SK-N-SH (cell line): ENCODE data around the gene PDE10A. TPM values are rescaled to one million over a fixed set of nuclear protein-coding genes. Genes with fewer than 3 reads are reported as not detected.

Source experiments
- CTCF ChIA-PET: fragments of 300-600, 350-600 bp; formaldehyde crosslinking; extraction: SDS; loops from one replicate; lab custom pipeline; 2021; lab: Yijun Ruan, JAX
- POLR2A ChIA-PET: fragments of 350-600 bp; sonication (Branson Sonifier 250); formaldehyde crosslinking; extraction: SDS; loops from one replicate; lab custom pipeline; 2020; ENCODE audit warnings: antibody characterized with exemption, inconsistent platforms; lab: Yijun Ruan, JAX
- DNase-seq: peaks from one replicate; pipeline ENCODE4 v3.0.0; 2012
- H2AFZ ChIP-seq: fragments of 200-600 bp; sonication (generic); 2 replicates; pipeline ENCODE4 v1.8.1; 2016; ENCODE audit warnings: antibody characterized with exemption, mild to moderate bottlenecking, low read depth
- H3F3A ChIP-seq: fragments of 200-600 bp; sonication (generic); replicated peaks from 2 replicates; pipeline ENCODE3; 2016; ENCODE audit warnings: antibody characterized with exemption, mild to moderate bottlenecking; ENCODE audit not compliant: insufficient read depth
- H3K27ac ChIP-seq, 2 experiments: fragments of 200-500 bp in 1 of 2; fragments of 200-600 bp in 1 of 2; sonication (Bioruptor generic) in 1 of 2; sonication (generic), shearing (Covaris generic) in 1 of 2; 2 replicates each; pipeline versions ENCODE4 v1.5.1 to v1.6.1; 2014 to 2016; ENCODE audit warnings: low read depth in 2 of 2, inconsistent platforms in 1 of 2, low read length in 1 of 2, mild to moderate bottlenecking in 1 of 2, mixed read lengths in 1 of 2
- H3K27me3 ChIP-seq: fragments of 200-600 bp; sonication (generic), shearing (Covaris generic); 2 replicates; pipeline ENCODE4 v1.6.1; 2016; ENCODE audit warnings: mixed run types; ENCODE audit not compliant: insufficient read depth
- H3K36me3 ChIP-seq, 2 experiments: fragments of 200-500 bp in 1 of 2; fragments of 200-600 bp in 1 of 2; sonication (Bioruptor generic) in 1 of 2; sonication (generic) in 1 of 2; replicated peaks in 1 of 2; 2 replicates each; pipeline versions ENCODE3 to v1.5.1; 2014 to 2016; ENCODE audit warnings: low read length in 1 of 2, mild to moderate bottlenecking in 1 of 2; ENCODE audit not compliant: insufficient read depth in 2 of 2, control insufficient read depth in 1 of 2
- H3K4me1 ChIP-seq, 2 experiments: fragments of 200-500 bp in 1 of 2; fragments of 200-600 bp in 1 of 2; sonication (Bioruptor generic) in 1 of 2; sonication (generic), shearing (Covaris generic) in 1 of 2; 2 replicates each; pipeline versions ENCODE4 v1.5.1 to v1.6.1; 2014 to 2016; ENCODE audit warnings: low read depth in 1 of 2, low read length in 1 of 2, mixed run types in 1 of 2; ENCODE audit not compliant: insufficient read depth in 2 of 2, control insufficient read depth in 1 of 2
- H3K4me2 ChIP-seq: fragments of 200-600 bp; sonication (generic), shearing (Covaris generic); 2 replicates; pipeline ENCODE4 v1.6.1; 2017; ENCODE audit warnings: mixed run types
- H3K4me3 ChIP-seq, 2 experiments: fragments of 200-500 bp in 1 of 2; fragments of 200-600 bp in 1 of 2; sonication (Bioruptor generic) in 1 of 2; sonication (generic), shearing (Covaris generic) in 1 of 2; 2 replicates each; pipeline versions ENCODE4 v1.5.1 to v1.8.1; 2014 to 2016; ENCODE audit warnings: low read depth in 2 of 2, inconsistent platforms in 1 of 2, low read length in 1 of 2, mild to moderate bottlenecking in 1 of 2, mixed read lengths in 1 of 2, moderate library complexity in 1 of 2
- H3K79me2 ChIP-seq: fragments of 200-600 bp; sonication (generic); 2 replicates; pipeline ENCODE4 v1.8.1; 2017; ENCODE audit warnings: mild to moderate bottlenecking; ENCODE audit not compliant: insufficient read depth
- H3K9ac ChIP-seq: fragments of 200-600 bp; sonication (generic); 2 replicates; pipeline ENCODE4 v1.6.1; 2017; ENCODE audit warnings: mixed run types
- H3K9me2 ChIP-seq: fragments of 200-600 bp; sonication (generic); 2 replicates; pipeline ENCODE4 v1.6.1; 2017; ENCODE audit warnings: mixed run types
- H3K9me3 ChIP-seq: fragments of 200-600 bp; sonication (generic); 2 replicates; pipeline ENCODE4 v1.6.1; 2017; ENCODE audit warnings: mixed run types, mild to moderate bottlenecking, moderate library complexity
- H4K20me1 ChIP-seq: fragments of 200-600 bp; sonication (generic); 2 replicates; pipeline ENCODE4 v1.6.1; 2017; ENCODE audit warnings: mild to moderate bottlenecking, mixed run types; ENCODE audit not compliant: insufficient read depth
- CHD2 ChIP-seq: fragments of 150-350 bp; IDR thresholded peaks from 2 replicates; pipeline ENCODE4 v1.6.1; 2018; ENCODE audit warnings: low read length; ENCODE audit not compliant: partially characterized antibody
- CTCF ChIP-seq: fragments of 200-600 bp; sonication (generic); IDR thresholded peaks from 2 replicates; pipeline ENCODE4 v1.6.1; 2017; ENCODE audit warnings: antibody characterized with exemption, mild to moderate bottlenecking, moderate library complexity
- ELF1 ChIP-seq: IDR thresholded peaks from 2 replicates; pipeline ENCODE4 v1.4.0; 2012
- EP300 ChIP-seq, 2 experiments: IDR thresholded peaks; 2 replicates each; pipeline versions ENCODE4 v1.4.0 to v1.6.1; 2012; ENCODE audit warnings: borderline replicate concordance in 1 of 2, low read depth in 1 of 2, low read length in 1 of 2
- EZH2phosphoT487 ChIP-seq: fragments of 200-600 bp; sonication (generic); IDR thresholded peaks from 2 replicates; pipeline ENCODE4 v1.6.1; 2017; ENCODE audit warnings: low read depth, mixed run types, mild to moderate bottlenecking, antibody characterized with exemption, moderate library complexity, borderline replicate concordance
- FOXJ3 ChIP-seq: sonication (generic); formaldehyde crosslinking; IDR thresholded peaks from 2 replicates; pipeline ENCODE4 v1.5.1; 2020; ENCODE audit warnings: mild to moderate bottlenecking, missing genetic modification reagents
- FOXM1 ChIP-seq: IDR thresholded peaks from 2 replicates; pipeline ENCODE4 v1.4.0; 2012; ENCODE audit warnings: low read depth, mild to moderate bottlenecking
- GABPA ChIP-seq: IDR thresholded peaks from 2 replicates; pipeline ENCODE4 v1.4.0; 2012; ENCODE audit warnings: low read depth, mild to moderate bottlenecking
- GATA2 ChIP-seq: sonication (generic); formaldehyde crosslinking; IDR thresholded peaks from 2 replicates; pipeline ENCODE4 v1.5.0; 2020; ENCODE audit warnings: mild to moderate bottlenecking, missing genetic modification reagents
- JUND ChIP-seq: IDR thresholded peaks from 2 replicates; pipeline ENCODE4 v1.4.0; 2012
- MXI1 ChIP-seq: IDR thresholded peaks from 2 replicates; pipeline ENCODE4 v1.6.1; 2012; ENCODE audit warnings: mild to moderate bottlenecking, low read depth, low read length, improper control_type of control experiment
- NFIC ChIP-seq: IDR thresholded peaks from 2 replicates; pipeline ENCODE4 v1.4.0; 2012; ENCODE audit warnings: borderline replicate concordance
- NRF1 ChIP-seq: IDR thresholded peaks from 2 replicates; pipeline ENCODE4 v1.6.1; 2012; ENCODE audit warnings: low read depth, mild to moderate bottlenecking, low read length
- POLR2AphosphoS5 ChIP-seq: IDR thresholded peaks from 2 replicates; pipeline ENCODE4 v1.6.1; 2012; ENCODE audit warnings: low read depth, low read length
- RAD21 ChIP-seq: IDR thresholded peaks from 2 replicates; pipeline ENCODE4 v1.6.1; 2012; ENCODE audit warnings: mild to moderate bottlenecking, low read length
- RCOR1 ChIP-seq: fragments of 150-350 bp; IDR thresholded peaks from 2 replicates; pipeline ENCODE4 v1.6.1; 2017; ENCODE audit warnings: antibody characterized with exemption, low read length
- RXRA ChIP-seq: IDR thresholded peaks from 2 replicates; pipeline ENCODE4 v1.4.0; 2012; ENCODE audit warnings: low read depth, mild to moderate bottlenecking, borderline replicate concordance
- TCF12 ChIP-seq: IDR thresholded peaks from 2 replicates; pipeline ENCODE4 v1.4.0; 2012
- USF2 ChIP-seq: fragments of 150-350 bp; IDR thresholded peaks from 2 replicates; pipeline ENCODE4 v1.6.1; 2017; ENCODE audit warnings: antibody characterized with exemption, low read length, low read depth, borderline replicate concordance
- WGBS: methylation state at CpG from one replicate; pipeline ENCODE4 v1.1.6; 2017; ENCODE audit warnings: low lambda C conversion rate; 5-methylcytosine and 5-hydroxymethylcytosine counted together
- polyA plus RNA-seq, 3 experiments: library from polyadenylated mRNA; depleted of rRNA; stranded (reverse); fragments of >200 nt; gene quantifications; 2 replicates each; pipeline ENCODE4 v1.2.3, GENCODE V29; 2012

The PDE10A gene
- polyA plus RNA-seq, 1 of the 3 experiments (the other 2 are of a cell fraction): 0.43 TPM

- Histone ChIP-seq H3K4me2 (no peak overlapping the region), H3K9me2 (no peaks in the 10 kb centered on the region), H3F3A (no peaks in the 10 kb centered on the region), H3K79me2 (no peaks in the 10 kb centered on the region), H3K9ac (no peak overlapping the region), H3K4me1 (peaks cover 0 to 3% of the 10 kb centered on the region in 2 experiments; a peak in 1 of 4 replicates), H3K9me3 (no peaks in the 10 kb centered on the region), H3K36me3 (no peaks in the 10 kb centered on the region), H4K20me1 (no peaks in the 10 kb centered on the region), H2AFZ (no peak overlapping the region), H3K27ac (peak overlapping the region in 1 of 2 experiments; percentile 57; a peak in 2 of 4 replicates), H3K27me3 (no peaks in the 10 kb centered on the region), H3K4me3 (no peak overlapping the region)
- ChIA-PET POLR2A (no interaction called here), CTCF (no interaction called here)
- TF ChIP-seq MXI1: no peak
- peak; percentile 47; the same call in 1 of the 2 replicates for TF ChIP-seq TCF12
- DNase-seq: no peak
- 50% methylated on average over 2 of the region's 2 CpGs for WGBS
Measured at GRCh38 chr6:165571068-165571682, 91.9 kb downstream of the PDE10A start.

- Histone ChIP-seq H3K4me2 (no peak overlapping the region), H3K9me3 (peaks cover 7% of the 10 kb centered on the region; the same call in 1 of the 2 replicates), H3K4me1 (no peaks in the 10 kb centered on the region; a peak in 1 of 4 replicates), H3F3A (no peaks in the 10 kb centered on the region), H3K4me3 (no peak overlapping the region), H3K9ac (no peak overlapping the region), H2AFZ (no peak overlapping the region), H3K79me2 (no peaks in the 10 kb centered on the region), H3K9me2 (no peaks in the 10 kb centered on the region), H3K36me3 (no peaks in the 10 kb centered on the region), H3K27ac (no peak overlapping the region), H3K27me3 (no peaks in the 10 kb centered on the region), H4K20me1 (no peaks in the 10 kb centered on the region)
- TF ChIP-seq POLR2AphosphoS5: no peak
- no peak for TF ChIP-seq RCOR1
- no peak for TF ChIP-seq CHD2
- TF ChIP-seq RXRA: no peak
- no peak for TF ChIP-seq FOXM1
- TF ChIP-seq NRF1: no peak
- no peak for TF ChIP-seq NFIC
- ChIA-PET POLR2A (no interaction called here), CTCF (no interaction called here)
- WGBS: 30% methylated on average over 2 of the region's 2 CpGs
- DNase-seq: no peak
Measured at GRCh38 chr6:165568326-165568725, 94.7 kb downstream of the PDE10A start.

GRCh38 chr6:165566088-165566828, 96.8 kb downstream of the PDE10A start:
- H3K4me1 ChIP-seq: no peaks in the 10 kb centered on the region; a peak in 1 of 4 replicates
- H3K79me2 ChIP-seq: no peaks in the 10 kb centered on the region
- ChIA-PET CTCF (interaction anchor here (1.1 kb wide), 1 partner anchor 165 kb away, joined by 4 read pairs; no protein-coding TSS in a partner anchor), POLR2A (no interaction called here)
- 25% methylated on average over 5 of the region's 5 CpGs for WGBS
- peak; percentile 5 for DNase-seq
- H2AFZ ChIP-seq: no peak overlapping the region
- no peaks in the 10 kb centered on the region for H3F3A ChIP-seq
- peaks cover 7% of the 10 kb centered on the region; the same call in 1 of the 2 replicates for H3K9me3 ChIP-seq
- H4K20me1 ChIP-seq: no peaks in the 10 kb centered on the region
- H3K9me2 ChIP-seq: no peaks in the 10 kb centered on the region
- H3K4me2 ChIP-seq: no peak overlapping the region
- no peak overlapping the region for H3K4me3 ChIP-seq
- H3K27me3 ChIP-seq: no peaks in the 10 kb centered on the region
- H3K9ac ChIP-seq: no peak overlapping the region
- no peak overlapping the region for H3K27ac ChIP-seq
- H3K36me3 ChIP-seq: no peaks in the 10 kb centered on the region
- TF ChIP-seq TCF12 (0 out of 2 replicates have a peak, but pooled peaks have one; percentile 19), RAD21 (no peak), JUND (no peak), ELF1 (no peak), USF2 (no peak), FOXJ3 (CRISPR knock-in tag) (no peak), EZH2phosphoT487 (no peak), CTCF (no peak), RXRA (no peak), NFIC (no peak), GABPA (no peak), EP300 (IDR thresholded peaks at IDR 0.05; ENCODE audit: borderline replicate concordance in 1 of 2, low read depth in 1 of 2, low read length in 1 of 2) (no peak), GATA2 (CRISPR knock-in tag) (peak; percentile 32; the same call in 1 of the 2 replicates)
